ENCODE data around the gene RPP21.
"Not testable (repeated sequence)": the region's sequence is repeated elsewhere in the genome, so short reads cannot be mapped to it uniquely, and the experiment has no call there.

The RPP21 gene

DNA sequence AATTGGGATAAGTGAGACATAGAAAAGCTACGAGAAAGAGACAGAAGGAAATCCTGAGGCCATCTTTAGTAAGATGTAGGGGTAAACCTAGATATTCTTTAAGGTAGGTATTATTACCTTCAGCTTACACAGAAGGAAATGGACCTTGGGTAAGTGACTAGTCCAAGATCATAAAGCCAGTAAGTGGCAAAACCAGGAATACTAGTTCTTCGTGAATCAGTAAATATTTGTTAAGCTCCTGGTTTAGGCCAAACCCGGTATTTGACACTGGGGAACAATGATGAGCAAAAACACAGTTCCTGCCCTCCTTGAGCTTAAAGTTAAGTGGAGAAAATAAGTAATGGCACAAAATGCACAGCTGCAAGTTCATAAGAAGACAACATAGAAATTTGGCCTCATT is 13.0 kb upstream of the RPP21 start:
- no peak for DNase-seq

- no peak for DNase-seq
Measured at GRCh38 chr6:30334075-30334783, 10.7 kb upstream of the RPP21 start.

GRCh38 chr6:30340589-30341054 is 4.3 kb upstream of the RPP21 start:
- no peak for DNase-seq

- DNase-seq: no peak
Measured at GRCh38 chr6:30341218-30341617, 3.7 kb upstream of the RPP21 start.

DNA sequence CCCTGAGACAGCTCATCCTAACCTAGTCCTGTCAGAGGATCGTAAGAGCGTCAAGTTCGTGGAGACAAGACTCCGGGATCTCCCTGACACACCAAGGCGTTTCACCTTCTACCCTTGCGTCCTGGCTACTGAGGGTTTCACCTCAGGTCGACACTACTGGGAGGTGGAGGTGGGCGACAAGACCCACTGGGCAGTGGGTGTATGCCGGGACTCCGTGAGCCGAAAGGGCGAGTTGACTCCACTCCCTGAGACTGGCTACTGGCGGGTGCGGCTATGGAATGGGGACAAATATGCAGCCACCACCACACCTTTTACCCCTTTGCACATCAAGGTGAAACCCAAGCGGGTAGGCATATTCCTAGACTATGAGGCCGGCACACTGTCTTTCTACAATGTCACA is 3.2 kb upstream of the RPP21 start:
- no peak for DNase-seq

- no peak for DNase-seq
Measured at GRCh38 chr6:30344191-30344867, 627 bp upstream of the RPP21 start.

- DNase-seq: no peak
Measured at GRCh38 chr6:30345852-30346251, 896 bp downstream of the RPP21 start.

- DNase-seq: no peak
Measured at GRCh38 chr6:30348957-30349356, 4.0 kb downstream of the RPP21 start.

DNA sequence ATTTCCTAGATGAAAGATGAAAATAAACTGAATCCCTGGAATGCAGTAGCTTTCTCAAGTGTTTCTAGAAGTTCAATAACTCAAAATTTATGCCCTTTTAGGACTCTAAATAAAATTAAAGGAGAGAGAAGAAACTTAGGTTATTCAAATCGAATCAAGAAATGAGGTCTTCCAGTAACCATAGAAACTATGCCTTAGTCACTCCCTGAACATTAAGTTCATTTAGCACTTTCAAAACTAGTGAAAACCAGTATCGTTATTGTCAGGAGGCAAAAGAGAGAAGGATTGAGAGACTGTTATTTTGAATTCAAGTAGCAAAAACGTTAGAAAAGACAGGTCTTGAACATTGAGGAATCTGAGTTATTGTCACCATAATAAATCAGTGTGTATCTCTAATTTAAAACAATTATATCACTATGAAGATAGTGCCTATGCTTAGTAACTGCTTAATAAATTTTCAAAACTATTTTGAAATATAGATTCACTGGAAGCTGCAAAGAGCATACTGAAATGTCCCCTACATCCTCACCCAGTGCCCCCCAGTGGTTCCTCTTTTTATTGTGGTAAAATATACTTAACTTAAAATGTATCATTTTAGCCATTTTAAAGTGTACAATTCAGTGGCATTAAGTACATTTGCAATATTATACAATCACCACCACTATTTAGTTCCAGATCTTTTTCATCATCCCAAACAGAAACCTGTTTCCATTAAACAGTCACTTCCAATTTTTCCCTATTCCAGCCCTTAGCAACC is 4.6 kb downstream of the RPP21 start:
- no peak for DNase-seq

GRCh38 chr6:30350524-30350923 is 5.6 kb downstream of the RPP21 start:
- no peak for DNase-seq

DNA sequence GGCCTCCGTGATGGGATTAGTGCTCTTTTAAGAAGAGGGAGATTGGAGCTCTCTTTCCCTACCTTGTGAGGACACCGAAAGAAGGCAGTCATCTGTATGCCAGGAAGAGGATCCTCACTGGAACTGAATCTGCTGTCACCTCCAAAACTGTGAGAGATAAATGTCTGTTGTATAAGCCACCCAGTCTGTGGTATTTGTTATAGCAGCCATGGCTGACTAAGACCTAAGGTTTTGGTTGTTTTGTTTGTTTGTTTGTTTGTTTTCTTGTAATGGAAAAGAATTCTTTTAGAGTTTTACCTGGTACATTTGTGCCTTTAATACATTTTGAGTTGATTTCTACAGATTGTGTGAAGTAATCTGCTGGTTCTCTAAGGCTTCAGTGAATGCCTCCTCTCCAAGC is 7.6 kb downstream of the RPP21 start:
- DNase-seq: no peak

GRCh38 chr6:30355281-30355680 is 10.3 kb downstream of the RPP21 start:
- DNase-seq: no peak

DNA sequence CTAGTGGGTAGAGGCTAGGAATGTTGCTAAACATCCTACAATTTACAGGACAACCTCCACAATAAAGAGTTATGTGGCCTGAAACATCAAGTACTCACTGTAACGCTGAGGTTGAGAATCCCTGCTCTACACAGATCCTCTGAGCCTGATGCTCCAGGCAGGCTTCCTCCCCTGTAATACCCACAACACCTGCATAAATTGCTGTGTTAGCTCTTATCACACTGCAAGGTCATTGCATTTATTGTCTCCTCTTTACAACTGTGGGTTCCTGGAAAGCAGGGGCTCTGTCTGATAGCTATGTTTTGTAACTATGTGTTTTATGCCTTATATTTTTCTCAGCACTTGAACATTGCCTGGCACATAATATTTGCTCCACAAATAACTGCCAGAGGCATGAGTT is 11.6 kb downstream of the RPP21 start:
- no peak for DNase-seq

GRCh38 chr6:30357678-30358540 is 13.0 kb downstream of the RPP21 start:
- peak; percentile 46 to 47 for DNase-seq

DNA sequence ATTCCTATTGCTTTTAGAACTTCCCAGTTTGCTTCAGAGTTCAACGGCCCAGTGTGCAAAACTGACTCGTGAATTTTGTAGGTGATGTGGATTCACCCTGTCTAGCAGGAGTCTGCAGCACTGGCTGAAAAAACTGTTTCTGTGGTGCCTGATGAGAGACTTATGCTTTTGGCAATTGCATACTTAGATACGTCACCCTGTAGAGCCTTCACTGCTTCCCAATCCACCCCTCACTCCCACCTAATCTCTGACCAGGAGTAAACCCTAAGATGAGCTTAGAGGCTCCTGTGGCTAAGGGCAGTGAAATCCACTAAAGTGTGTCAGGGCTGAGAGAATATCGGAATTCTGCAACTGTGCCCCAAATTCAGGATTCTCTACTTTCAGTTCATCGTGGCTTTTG is 14.3 kb downstream of the RPP21 start:
- DNase-seq: no peak

GRCh38 chr6:30360139-30360538 is 15.2 kb downstream of the RPP21 start:
- DNase-seq: no peak

DNA sequence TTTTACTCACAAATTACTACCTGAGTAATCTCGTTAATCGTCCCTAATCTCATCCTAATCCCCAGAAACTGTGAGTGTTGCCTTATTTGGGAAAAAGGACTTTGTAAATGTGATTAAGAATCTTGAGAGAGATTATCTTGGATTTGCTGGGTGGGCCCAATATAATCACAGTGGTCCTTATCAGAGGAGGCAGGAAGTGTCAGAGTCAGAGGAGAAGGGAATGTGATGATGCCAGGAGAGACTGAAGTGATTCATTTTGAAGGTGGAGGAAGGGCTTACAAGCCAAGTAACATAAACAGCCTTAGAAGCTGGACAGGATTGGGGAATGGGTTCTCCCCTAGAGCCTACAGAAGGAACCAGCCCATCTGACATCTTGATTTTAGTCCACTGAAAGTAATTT is 16.7 kb downstream of the RPP21 start:
- DNase-seq: no peak

GRCh38 chr6:30363459-30363858 is 18.5 kb downstream of the RPP21 start:
- DNase-seq: no peak

- no peak for DNase-seq
Measured at GRCh38 chr6:30364591-30364990, 19.6 kb downstream of the RPP21 start.

- not testable (repeated sequence) for DNase-seq
Measured at GRCh38 chr6:30369280-30369679, 24.3 kb downstream of the RPP21 start.

- DNase-seq: no peak
Measured at GRCh38 chr6:30378290-30378937, 33.5 kb downstream of the RPP21 start.

DNA sequence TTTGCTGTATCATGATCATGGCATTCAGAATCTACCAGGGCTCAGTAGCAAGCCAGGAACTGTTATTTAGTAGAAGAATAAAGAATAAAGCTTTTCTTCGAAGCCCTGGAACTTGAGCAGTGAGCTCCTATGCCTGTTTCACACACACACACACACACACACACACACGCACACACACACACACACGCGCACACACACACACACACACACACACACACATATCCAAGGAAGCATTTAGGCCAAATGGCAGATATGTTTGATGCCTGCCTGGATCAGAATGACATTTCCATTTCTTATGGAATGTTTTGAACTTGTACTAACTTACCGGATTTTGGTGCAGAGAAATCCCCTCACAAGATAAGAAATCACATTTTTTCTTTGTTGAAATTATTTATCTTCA is 35.5 kb downstream of the RPP21 start:
- no peak for DNase-seq

All from activated CD4-positive, alpha-beta T cell treated with anti-CD3 and anti-CD28 coated beads for 4 hours (primary cell).